ENCODE measurements around the gene BAIAP2. TPM values are rescaled to one million over a fixed set of nuclear protein-coding genes. Genes with fewer than 3 reads are reported as not detected.

The BAIAP2 gene
- total RNA-seq, 1 experiment from 2014 or later = 67.0 TPM

GRCh38 chr17:80998748-80999535, 36.0 kb upstream of the BAIAP2 start:
- no TSS peak for BruUV-seq (replicated peaks)
- peaks cover 11% of the 10 kb centered on the region for H3K4me1 Mint-ChIP-seq (ENCODE audit: insufficient read depth, unreplicated experiment)
- intact Hi-C loops (cut with micrococcal nuclease) = no loop called here

DNA sequence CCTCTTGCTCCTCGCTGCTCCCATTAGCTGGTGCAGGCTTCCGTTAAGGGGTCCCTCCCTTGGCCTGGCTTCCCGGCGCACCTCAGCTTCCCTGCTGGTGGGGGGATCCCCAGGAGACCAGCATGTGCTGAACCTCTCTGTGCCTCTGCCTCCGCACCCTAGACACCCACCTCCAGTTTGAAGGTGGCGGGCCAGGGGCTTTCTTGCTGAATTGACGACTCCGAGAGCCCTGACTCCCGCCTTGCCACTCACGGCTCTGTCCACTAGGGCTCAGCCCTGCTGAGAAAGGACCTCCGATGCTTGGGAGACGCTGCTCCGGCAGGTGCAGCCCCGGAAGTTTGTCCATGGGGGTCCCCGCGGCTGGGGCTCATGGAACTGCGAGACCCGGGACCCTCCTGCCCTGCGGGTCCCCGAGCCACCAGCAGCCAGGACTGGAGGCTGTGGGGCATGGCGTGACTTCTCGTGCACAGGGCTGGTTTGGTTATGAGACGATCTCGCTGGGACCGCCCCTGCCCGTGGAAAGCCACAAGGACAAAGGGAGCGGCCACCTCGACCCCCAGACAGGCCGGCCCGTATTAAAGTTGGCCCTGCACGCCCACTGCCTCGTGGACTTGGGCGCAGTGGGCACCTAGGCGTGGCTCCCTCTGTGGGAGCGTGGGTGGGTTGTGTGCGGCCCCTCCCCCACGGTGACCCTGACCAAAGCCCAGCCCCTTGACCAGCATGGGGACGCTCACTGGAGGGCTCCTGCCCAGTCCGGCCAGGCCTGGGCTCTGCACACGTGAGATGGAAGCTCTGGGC, 35.2 kb upstream of the BAIAP2 start:
- intact Hi-C loops (cut with micrococcal nuclease) = no loop called here
- H3K36me3 Mint-ChIP-seq (ENCODE audit: insufficient read depth, unreplicated experiment) = peaks cover 26% of the 10 kb centered on the region
- no peak overlapping the region for H3K4me3 Mint-ChIP-seq (ENCODE audit: unreplicated experiment)
- H3K9me3 Mint-ChIP-seq (ENCODE audit: unreplicated experiment) = no peaks in the 10 kb centered on the region
- DNase-seq (ENCODE audit: unreplicated experiment) = no peak
- peaks cover 7% of the 10 kb centered on the region for H3K27me3 Mint-ChIP-seq (ENCODE audit: insufficient read depth, unreplicated experiment)
- peaks cover 11% of the 10 kb centered on the region for H3K4me1 Mint-ChIP-seq (ENCODE audit: insufficient read depth, unreplicated experiment)
- TF ChIP-seq CTCF (IDR thresholded peaks at IDR 0.05; ENCODE audit: unreplicated experiment) = no peak
- ChIA-PET CTCF (interaction anchor here (0.7 kb wide), 1 partner anchor 24 kb away, joined by 3 read pairs; no protein-coding TSS in a partner anchor), POLR2A (no interaction called here)
- H3K27ac Mint-ChIP-seq (ENCODE audit: low read depth, unreplicated experiment) = no peak overlapping the region
- no TSS peak for BruUV-seq (replicated peaks)

More at GRCh38 chr17:80998748-80999535, 36.0 kb upstream of the BAIAP2 start:
- no peak for DNase-seq (ENCODE audit: unreplicated experiment)
- H3K27ac Mint-ChIP-seq (ENCODE audit: low read depth, unreplicated experiment) = no peak overlapping the region
- H3K27me3 Mint-ChIP-seq (ENCODE audit: insufficient read depth, unreplicated experiment) = no peaks in the 10 kb centered on the region
- H3K4me3 Mint-ChIP-seq (ENCODE audit: unreplicated experiment) = no peak overlapping the region
- ChIA-PET CTCF (interaction anchor here (0.7 kb wide), 1 partner anchor 95 kb away, joined by 3 read pairs; no protein-coding TSS in a partner anchor), POLR2A (no interaction called here)
- H3K36me3 Mint-ChIP-seq (ENCODE audit: insufficient read depth, unreplicated experiment) = peaks cover 30% of the 10 kb centered on the region
- no peak for TF ChIP-seq CTCF (IDR thresholded peaks at IDR 0.05; ENCODE audit: unreplicated experiment)
- no peaks in the 10 kb centered on the region for H3K9me3 Mint-ChIP-seq (ENCODE audit: unreplicated experiment)

- Mint-ChIP-seq H3K27ac (ENCODE audit: low read depth, unreplicated experiment) (no peak overlapping the region), H3K9me3 (ENCODE audit: unreplicated experiment) (no peaks in the 10 kb centered on the region), H3K27me3 (ENCODE audit: insufficient read depth, unreplicated experiment) (peaks cover 13% of the 10 kb centered on the region), H3K4me3 (ENCODE audit: unreplicated experiment) (no peak overlapping the region), H3K4me1 (ENCODE audit: insufficient read depth, unreplicated experiment) (peaks cover 11% of the 10 kb centered on the region), H3K36me3 (ENCODE audit: insufficient read depth, unreplicated experiment) (peaks cover 29% of the 10 kb centered on the region)
- TF ChIP-seq CTCF (IDR thresholded peaks at IDR 0.05; ENCODE audit: unreplicated experiment) = no peak
- BruUV-seq (replicated peaks) = no TSS peak
- DNase-seq (ENCODE audit: unreplicated experiment) = no peak
- intact Hi-C loops (cut with micrococcal nuclease) = no loop called here
- CTCF ChIA-PET = interaction anchor here (0.7 kb wide), 1 partner anchor 24 kb away, joined by 3 read pairs; no protein-coding TSS in a partner anchor
- POLR2A ChIA-PET = interaction anchor here (1.8 kb wide), 1 partner anchor 8 kb away, joined by 7 read pairs; no protein-coding TSS in a partner anchor
Observed at GRCh38 chr17:81000334-81000630, 34.7 kb upstream of the BAIAP2 start.

Data from MCF 10A (cell line).